Neural cell (in vitro differentiated cells): Measurements from ENCODE around the gene TMEM128. TPM values are rescaled to one million over a fixed set of nuclear protein-coding genes. Genes with fewer than 3 reads are reported as not detected.

Experiments used
- H2AFZ ChIP-seq: fragments of 200-600, 300-800 bp; sonication (generic), shearing (Covaris generic); 2 replicates; pipeline ENCODE4 v1.6.0; 2014; ENCODE audit warnings: low read depth, mild to moderate bottlenecking, antibody characterized with exemption, low read length, moderate library complexity
- H3F3A ChIP-seq: fragments of 200-600 bp; shearing (Covaris generic); 2 replicates; pipeline ENCODE4 v1.6.1; 2016; ENCODE audit warnings: mild to moderate bottlenecking, moderate library complexity, mixed read lengths, antibody characterized with exemption, low read length; ENCODE audit not compliant: insufficient read depth, poor library complexity, severe bottlenecking
- H3K27ac ChIP-seq: fragments of 200-600, 300-800 bp; sonication (generic), shearing (Covaris generic); 2 replicates; pipeline ENCODE4 v1.5.1; 2014; ENCODE audit warnings: mild to moderate bottlenecking, low read length, moderate library complexity
- H3K27me3 ChIP-seq: fragments of 300-800, 200-600 bp; sonication (generic), shearing (Covaris generic); 2 replicates; pipeline ENCODE4 v1.6.0; 2014; ENCODE audit warnings: mild to moderate bottlenecking, low read depth, low read length, moderate library complexity; ENCODE audit not compliant: insufficient read depth
- H3K36me3 ChIP-seq: fragments of 300-800, 200-600 bp; sonication (generic), shearing (Covaris generic); 2 replicates; pipeline ENCODE4 v1.5.1; 2014; ENCODE audit warnings: mild to moderate bottlenecking, antibody characterized with exemption, low read length, moderate library complexity; ENCODE audit not compliant: insufficient read depth
- H3K4me2 ChIP-seq: fragments of 300-800, 200-600 bp; sonication (generic), shearing (Covaris generic); 2 replicates; pipeline ENCODE4 v1.6.0; 2014; ENCODE audit warnings: mild to moderate bottlenecking, low read length
- H3K4me3 ChIP-seq: fragments of 300-800, 200-600 bp; sonication (generic), shearing (Covaris generic); 2 replicates; pipeline ENCODE4 v1.5.1; 2014; ENCODE audit warnings: mild to moderate bottlenecking, low read length, moderate library complexity
- H3K79me2 ChIP-seq: fragments of 200-600 bp; shearing (Covaris generic); replicated peaks from 2 replicates; pipeline ENCODE4 v1.6.0; 2014; ENCODE audit warnings: mild to moderate bottlenecking, low read length, moderate library complexity; ENCODE audit not compliant: insufficient read depth
- H3K9ac ChIP-seq: fragments of 300-800, 200-600 bp; sonication (generic), shearing (Covaris generic); 2 replicates; pipeline ENCODE4 v1.6.1; 2016; ENCODE audit warnings: mild to moderate bottlenecking, low read length, mixed read lengths
- H3K9me2 ChIP-seq: fragments of 200-600 bp; shearing (Covaris generic); 2 replicates; pipeline ENCODE4 v1.6.1; 2016; ENCODE audit warnings: mild to moderate bottlenecking, low read length, mixed read lengths; ENCODE audit not compliant: insufficient read depth
- H3K9me3 ChIP-seq: fragments of 200-600, 300-800 bp; sonication (generic), shearing (Covaris generic); 2 replicates; pipeline ENCODE4 v1.6.1; 2016; ENCODE audit warnings: mild to moderate bottlenecking, mixed run types, low read length, moderate library complexity, mixed read lengths
- H4K20me1 ChIP-seq: fragments of 200-600 bp; shearing (Covaris generic); 2 replicates; pipeline ENCODE4 v1.6.1; 2016; ENCODE audit warnings: mild to moderate bottlenecking, mixed run types; ENCODE audit not compliant: insufficient read depth
- CTCF ChIP-seq: fragments of 450-650 bp; IDR thresholded peaks from 2 replicates; pipeline ENCODE4 v1.5.1; 2014; ENCODE audit warnings: antibody characterized with exemption, mild to moderate bottlenecking, moderate library complexity; ENCODE audit not compliant: poor library complexity, severe bottlenecking
- EP300 ChIP-seq: fragments of 450-650 bp; conservative IDR thresholded peaks from 2 replicates; pipeline ENCODE4 v1.6.1; 2014; ENCODE audit warnings: antibody characterized with exemption, mild to moderate bottlenecking, moderate library complexity; ENCODE audit not compliant: poor library complexity, severe bottlenecking
- MXI1 ChIP-seq: fragments of 450-650 bp; conservative IDR thresholded peaks from 2 replicates; pipeline ENCODE4 v1.6.1; 2014; ENCODE audit warnings: antibody characterized with exemption, mild to moderate bottlenecking; ENCODE audit not compliant: poor library complexity, severe bottlenecking
- POLR2AphosphoS5 ChIP-seq: IDR thresholded peaks from 2 replicates; pipeline ENCODE4 v1.6.1; 2012
- RAD21 ChIP-seq: fragments of 450-650 bp; conservative IDR thresholded peaks from 2 replicates; pipeline ENCODE4 v1.6.1; 2014; ENCODE audit warnings: antibody characterized with exemption, mild to moderate bottlenecking, moderate library complexity
- REST ChIP-seq: IDR thresholded peaks from 2 replicates; pipeline ENCODE4 v1.6.1; 2012; ENCODE audit warnings: borderline replicate concordance
- SMC3 ChIP-seq: fragments of 450-650 bp; conservative IDR thresholded peaks from 2 replicates; pipeline ENCODE4 v1.6.1; 2014; ENCODE audit warnings: antibody characterized with exemption, mild to moderate bottlenecking, moderate library complexity; ENCODE audit not compliant: poor library complexity
- TAF1 ChIP-seq: IDR thresholded peaks from 2 replicates; pipeline ENCODE4 v1.6.1; 2012; ENCODE audit warnings: low read depth
- polyA plus RNA-seq: library from polyadenylated mRNA; depleted of rRNA; stranded (reverse); fragments of >200 nt; gene quantifications from 2 replicates; pipeline ENCODE4 v1.2.3, GENCODE V29; 2014

The TMEM128 gene
- polyA plus RNA-seq, 1 donor from 2014 or later = 93.6 TPM

GRCh38 chr4:4226606-4227438, 21.2 kb downstream of the TMEM128 start, which contains the start of gene OTOP1:
Gene OTOP1 (minus strand): TSS chr4:4226929. CDS start chr4:4226864, 65 bp downstream.
- Histone ChIP-seq H3K27me3 (peaks cover 54% of the 10 kb centered on the region), H3K4me2 (no peak within 1 kb of the TSS), H3K79me2 (no peaks in the 10 kb centered on the region), H2AFZ (no peak within 1 kb of the TSS), H3K4me3 (peak within 1 kb of the TSS; percentile 56), H3F3A (no peaks in the 10 kb centered on the region), H3K9me2 (no peaks in the 10 kb centered on the region), H3K27ac (no peak within 1 kb of the TSS), H4K20me1 (no peaks in the 10 kb centered on the region), H3K9ac (no peak within 1 kb of the TSS), H3K9me3 (no peaks in the 10 kb centered on the region), H3K36me3 (no peaks in the 10 kb centered on the region)
- TF ChIP-seq CTCF (no peak), EP300 (no peak)

- Histone ChIP-seq H3K9me2 (no peaks in the 10 kb centered on the region), H2AFZ (no peak overlapping the region), H3F3A (no peaks in the 10 kb centered on the region), H3K79me2 (no peaks in the 10 kb centered on the region), H3K27me3 (peaks cover 55% of the 10 kb centered on the region), H3K4me2 (no peak overlapping the region), H3K36me3 (no peaks in the 10 kb centered on the region), H3K27ac (no peak overlapping the region), H4K20me1 (no peaks in the 10 kb centered on the region), H3K9me3 (no peaks in the 10 kb centered on the region), H3K4me3 (peak overlapping the region; percentile 56), H3K9ac (no peak overlapping the region)
- TF ChIP-seq EP300 (no peak), TAF1 (no peak), RAD21 (no peak), POLR2AphosphoS5 (no peak), REST (no peak)
Observed at GRCh38 chr4:4225915-4226605, 22.0 kb downstream of the TMEM128 start.

GRCh38 chr4:4217113-4217512, 30.9 kb downstream of the TMEM128 start:
- Histone ChIP-seq H3K9me2 (no peaks in the 10 kb centered on the region), H3K79me2 (no peaks in the 10 kb centered on the region), H3K9me3 (no peaks in the 10 kb centered on the region), H3K27me3 (peaks cover 3% of the 10 kb centered on the region), H3K4me2 (no peak overlapping the region), H4K20me1 (no peaks in the 10 kb centered on the region), H3F3A (no peaks in the 10 kb centered on the region), H2AFZ (no peak overlapping the region), H3K9ac (no peak overlapping the region), H3K27ac (no peak overlapping the region), H3K36me3 (no peaks in the 10 kb centered on the region), H3K4me3 (no peak overlapping the region)
- TF ChIP-seq POLR2AphosphoS5 (no peak), MXI1 (no peak), SMC3 (no peak), REST (no peak), CTCF (no peak), EP300 (no peak), TAF1 (no peak)
